Stimulated activated naive CD8-positive, alpha-beta T cell treated with anti-CD3 and anti-CD28 coated beads, Interleukin-15, Interleukin-2, amounts not matched to agents 100 U/mL and 50 U/mL, for 24 hours (primary cell): ENCODE results near the gene ZNF133.

ENCODE experiments used
- ATAC-seq: fragments of 150-1000 bp; cut with Tn5 transposase; one replicate; pipeline ENCODE4 v1.10.0; 2021
- DNase-seq: peaks from one replicate; pipeline ENCODE4 v3.0.0; 2021

The ZNF133 gene

DNA sequence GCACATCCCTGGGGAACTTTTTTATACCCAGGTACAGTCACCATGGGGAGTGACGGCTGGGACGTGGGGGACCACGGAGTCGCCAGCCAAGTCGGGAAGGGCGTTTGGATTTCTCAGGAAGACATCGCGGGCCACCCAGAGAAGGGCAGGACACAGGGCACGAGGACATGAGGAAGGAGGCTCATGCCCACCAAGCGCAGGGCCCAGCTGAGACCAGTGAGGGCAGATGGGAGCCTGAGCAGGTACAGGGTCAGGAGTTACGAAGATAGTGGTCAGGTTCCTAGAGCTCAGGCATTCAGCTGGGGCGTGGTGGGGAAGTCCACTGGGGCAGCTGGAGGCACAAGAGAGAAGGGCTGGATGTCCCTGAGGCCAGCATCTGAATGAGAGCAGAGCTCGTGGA lies 74.6 kb downstream of the ZNF133 start:
- ATAC-seq (no peak), DNase-seq (no peak)

DNA sequence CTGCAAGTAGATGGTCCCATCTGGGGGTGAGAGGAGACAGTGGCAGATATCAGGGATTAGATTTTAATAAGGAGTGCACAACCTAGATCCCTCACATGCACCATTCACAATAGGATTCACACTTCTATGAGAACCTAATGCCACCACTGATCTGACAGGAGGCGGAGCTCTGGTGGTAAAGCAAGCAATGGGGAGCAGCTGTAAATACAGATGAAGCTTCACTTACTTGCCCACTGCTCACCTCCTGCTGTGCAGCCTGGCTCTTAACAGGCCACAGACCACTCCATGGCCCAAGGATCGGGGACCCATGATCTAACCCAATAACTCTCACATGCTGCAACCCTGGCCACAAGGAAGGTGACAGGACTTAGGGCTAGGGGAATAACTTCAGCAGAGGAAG lies 75.4 kb downstream of the ZNF133 start:
- DNase-seq, result no peak
- no peak for ATAC-seq

DNA sequence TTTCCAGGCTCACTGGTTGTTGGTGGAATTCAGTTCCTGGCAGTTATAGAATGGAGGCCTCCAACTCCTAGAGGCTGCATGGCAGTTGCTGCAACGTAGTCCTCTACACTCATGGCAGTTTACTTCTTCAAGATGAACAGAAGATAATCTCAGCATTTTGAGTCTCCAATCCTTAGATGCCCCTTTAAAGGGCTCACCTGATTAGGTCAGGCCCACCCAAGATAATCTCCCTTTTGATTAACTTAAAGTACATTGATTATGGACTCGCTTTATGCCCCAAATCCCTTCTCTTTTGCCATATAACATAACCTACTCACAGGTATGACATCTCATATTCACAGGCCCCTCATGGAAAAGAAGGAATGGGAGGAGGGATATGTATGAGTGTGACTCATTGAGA lies 76.4 kb downstream of the ZNF133 start:
- DNase-seq, result no peak
- ATAC-seq, result no peak
